GM19455 (cell line): ENCODE results near the gene POLR3G.

Experiments
- ATAC-seq: cut with Tn5 transposase; IDR thresholded peaks from one replicate; pipeline ENCODE4 v1.9.1; 2021; ENCODE audit not compliant: unreplicated experiment

POLR3G gene

DNA sequence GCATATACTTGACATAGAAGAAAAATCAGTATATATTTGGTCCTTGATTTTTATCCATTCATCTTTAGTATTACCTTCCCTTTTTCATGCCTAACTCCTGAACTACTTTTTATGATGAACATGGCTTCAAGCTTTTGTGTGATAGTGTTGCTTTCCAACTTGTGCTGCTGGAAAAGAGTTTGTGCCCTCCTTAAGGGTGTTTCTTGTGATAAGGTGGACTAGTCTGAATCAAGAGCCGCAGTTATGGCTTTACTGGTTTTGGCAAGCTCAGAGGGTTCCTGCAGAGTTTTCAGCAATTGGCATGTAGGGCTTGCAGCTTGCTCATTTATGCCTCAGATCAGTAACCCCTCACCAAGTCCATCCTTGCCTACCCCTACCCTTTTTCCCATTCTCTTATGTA lies 20.5 kb downstream of the POLR3G start:
- no peak for ATAC-seq

DNA sequence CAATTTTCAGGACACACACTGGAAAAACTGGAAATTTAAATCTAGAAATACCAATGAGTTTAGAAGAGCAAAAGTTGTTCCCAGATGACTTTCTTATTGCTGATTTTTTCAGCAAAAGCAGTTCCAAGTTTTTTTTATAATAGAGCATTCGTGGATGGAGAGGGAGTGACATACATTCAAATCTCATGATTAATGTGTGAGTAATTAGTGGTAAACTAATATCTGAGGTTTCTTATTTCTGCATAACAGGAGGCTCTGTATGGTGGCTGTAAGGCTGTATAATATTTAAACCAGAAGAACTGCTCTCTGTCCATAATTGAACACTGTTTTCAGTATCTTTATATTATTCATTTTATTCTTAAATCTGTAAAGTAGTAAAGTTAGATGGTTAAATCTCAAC lies 28.9 kb downstream of the POLR3G start:
- ATAC-seq: no peak

DNA sequence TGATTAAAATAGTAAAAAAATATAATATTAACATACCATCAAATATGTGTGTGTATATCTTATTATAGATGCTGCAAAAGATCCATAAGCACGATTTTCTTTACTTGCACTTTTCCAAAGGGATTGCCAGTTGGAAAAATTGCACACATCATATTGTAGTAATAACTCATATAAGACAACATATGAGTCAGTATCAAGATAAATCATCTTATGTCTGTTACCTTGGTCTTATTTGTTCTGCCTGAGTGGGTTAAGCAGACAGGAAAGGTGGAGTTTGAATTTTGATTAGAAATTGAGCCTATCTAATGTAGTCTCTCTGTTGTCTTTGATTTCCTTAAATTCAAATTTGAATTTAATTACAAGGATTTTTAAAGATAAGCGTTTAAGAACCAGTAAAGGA lies 30.1 kb downstream of the POLR3G start:
- ATAC-seq: no peak

DNA sequence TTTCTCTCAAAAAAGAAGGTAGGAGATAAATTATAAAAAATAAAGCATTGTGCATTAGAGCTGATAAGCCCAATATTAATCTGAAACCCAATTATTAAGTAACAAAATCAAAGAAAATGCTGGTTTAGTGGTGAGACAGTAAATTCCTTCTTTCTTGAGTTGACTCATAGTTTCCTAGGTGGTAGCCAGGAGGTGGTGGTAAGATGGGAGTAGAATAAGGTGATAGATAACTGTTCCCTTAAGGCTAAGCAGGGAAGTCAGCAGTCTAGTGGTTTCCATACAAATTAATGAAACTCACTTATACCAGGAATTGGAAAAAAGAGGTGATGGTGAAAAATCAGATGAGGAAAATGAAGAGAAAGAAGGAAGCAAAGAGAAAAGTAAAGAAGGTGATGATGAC lies 31.6 kb downstream of the POLR3G start:
- ATAC-seq: no peak

DNA sequence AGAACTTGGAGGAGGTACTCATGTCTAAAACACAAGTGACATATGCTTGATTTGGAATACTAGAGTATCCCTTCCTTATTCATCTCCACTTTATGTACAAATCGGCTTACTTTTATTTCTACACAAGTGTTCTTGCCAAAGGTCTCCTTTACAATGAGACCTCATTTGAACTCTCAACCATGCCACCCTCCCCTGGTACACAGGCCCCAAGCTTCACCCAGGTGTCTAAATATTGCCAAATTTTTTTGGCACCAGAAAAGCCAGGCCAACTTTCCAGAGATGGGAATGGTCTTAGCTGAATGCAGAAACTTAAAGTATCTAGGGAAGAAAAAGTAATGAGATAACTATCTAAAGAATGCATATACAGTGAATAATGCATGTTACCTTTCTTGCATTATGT lies 35.8 kb downstream of the POLR3G start:
- no peak for ATAC-seq

DNA sequence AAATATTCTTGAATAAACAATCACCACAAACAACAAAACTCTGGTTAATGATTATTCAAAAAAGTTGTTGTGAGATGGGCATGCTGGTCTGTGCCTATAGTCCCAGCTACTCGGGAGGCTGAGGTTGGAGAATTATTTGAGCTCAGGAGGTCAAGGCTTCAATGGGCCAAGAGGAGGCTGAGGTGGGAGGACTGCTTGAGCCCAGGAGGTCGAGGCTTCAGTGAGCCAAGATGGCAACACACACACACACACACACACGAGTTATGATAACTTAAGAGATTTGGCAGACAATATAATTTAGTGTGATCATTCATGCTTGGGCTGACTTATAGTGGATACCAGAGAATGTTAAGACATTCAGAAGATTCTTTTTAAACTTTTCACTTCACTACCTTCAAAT lies 39.9 kb downstream of the POLR3G start:
- ATAC-seq: no peak

DNA sequence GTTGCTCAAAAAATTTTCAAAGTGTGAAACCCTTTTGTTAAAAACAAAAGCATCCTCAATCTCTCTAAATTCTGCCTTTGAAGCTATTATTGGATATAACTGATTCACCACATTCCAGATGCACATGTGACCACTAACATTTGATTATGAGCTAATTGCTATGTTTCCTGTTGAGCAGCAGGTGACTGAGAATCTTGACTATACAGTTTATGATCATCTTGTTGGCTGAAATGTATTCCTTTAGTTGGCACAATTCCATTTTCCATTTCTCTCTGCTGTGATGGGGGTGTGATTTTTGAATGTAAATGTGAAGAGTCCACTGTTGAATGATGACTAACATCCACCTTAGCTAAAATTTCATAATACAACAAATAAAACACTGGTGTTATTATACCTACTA lies 44.0 kb downstream of the POLR3G start:
- ATAC-seq: no peak

DNA sequence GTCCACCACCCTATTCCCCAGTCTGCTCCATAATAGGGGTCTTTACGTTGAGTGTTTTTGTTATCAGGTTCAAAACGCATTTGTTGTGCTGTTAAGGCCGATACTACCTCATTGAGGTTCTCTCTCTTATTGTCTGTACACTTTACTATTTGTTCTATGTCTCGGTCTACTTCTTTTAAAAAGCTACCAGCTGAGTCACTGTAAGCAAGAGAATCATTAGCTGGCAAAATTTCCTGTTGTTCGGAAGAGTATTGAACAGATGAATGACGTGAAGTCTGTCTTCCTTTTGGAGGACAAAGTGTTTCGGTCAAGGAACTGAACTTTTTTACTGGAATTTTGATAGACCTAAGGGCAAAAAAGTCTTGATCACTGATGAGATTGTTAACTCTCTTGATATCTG lies 44.4 kb downstream of the POLR3G start:
- ATAC-seq: no peak

DNA sequence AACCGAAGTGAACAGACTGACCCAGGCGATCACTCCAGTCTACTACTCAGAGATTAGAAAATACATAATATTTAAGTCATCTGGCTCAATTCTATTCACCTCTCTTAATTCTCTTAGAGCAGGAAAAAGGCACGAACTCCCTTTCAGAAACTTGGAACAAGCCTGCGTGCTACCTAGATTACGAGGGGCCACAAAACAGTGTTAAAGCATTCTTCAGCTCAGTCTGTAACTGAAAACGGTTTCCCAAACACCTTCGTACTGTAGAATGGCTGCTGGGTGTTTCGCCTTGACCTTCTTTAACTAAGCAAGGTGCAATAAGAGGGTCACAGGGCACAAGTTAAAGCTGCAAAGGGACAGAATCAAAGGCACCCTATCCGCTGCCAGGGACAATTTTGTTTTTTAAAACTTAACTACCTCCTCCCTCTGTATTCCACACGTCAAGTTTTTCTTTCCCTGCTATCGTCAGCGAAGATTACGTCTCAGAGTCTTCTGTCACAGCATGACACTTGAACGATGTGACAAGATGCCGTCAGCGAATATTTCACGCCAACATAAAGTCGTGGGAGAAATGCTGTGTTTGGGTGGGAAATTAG lies 54.0 kb downstream of the POLR3G start:
- ATAC-seq: peak; percentile 0

DNA sequence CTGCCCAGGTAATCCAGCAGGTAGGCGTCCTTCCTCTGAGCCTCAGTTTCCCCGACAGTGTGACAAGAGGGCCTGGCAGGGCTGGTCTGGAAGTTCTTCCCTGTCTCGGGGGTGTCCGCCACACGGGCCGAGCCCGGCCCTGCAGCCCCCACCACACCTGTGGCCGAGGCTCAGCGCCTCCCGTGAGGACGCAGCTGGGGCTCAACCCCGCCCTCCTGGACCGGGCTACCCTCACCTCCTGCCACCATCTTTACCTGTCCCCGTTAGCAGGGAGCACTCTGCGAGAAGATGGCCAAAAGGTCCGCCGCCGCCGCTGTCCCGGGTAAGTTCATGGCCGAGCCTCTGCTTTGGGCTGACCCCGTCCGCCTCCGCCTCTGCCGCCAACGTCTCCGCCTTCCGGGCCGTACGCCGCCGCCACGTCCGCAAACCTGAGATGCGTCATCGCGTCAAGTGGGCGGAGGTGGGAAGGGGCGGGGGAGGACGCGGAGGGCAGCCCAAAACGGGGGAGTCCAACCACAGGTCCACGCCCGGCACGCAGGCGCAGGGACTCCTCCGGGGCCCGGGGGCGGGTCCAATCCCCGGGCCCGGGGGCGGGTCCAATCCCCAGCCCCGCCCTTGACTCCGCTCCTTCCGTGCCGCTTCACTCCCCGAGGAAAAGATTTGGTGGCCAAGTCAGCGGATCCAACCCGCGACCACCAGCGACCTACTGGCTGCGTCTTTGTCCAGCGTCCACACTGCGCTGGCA lies 54.7 kb downstream of the POLR3G start, which contains the start of gene LYSMD3:
Gene LYSMD3, minus strand, starts transcription at position 391 of the 745 bp plus-strand sequence. CDS start 4,295 bp downstream, outside the sequence.
- peak; percentile 91 for ATAC-seq

DNA sequence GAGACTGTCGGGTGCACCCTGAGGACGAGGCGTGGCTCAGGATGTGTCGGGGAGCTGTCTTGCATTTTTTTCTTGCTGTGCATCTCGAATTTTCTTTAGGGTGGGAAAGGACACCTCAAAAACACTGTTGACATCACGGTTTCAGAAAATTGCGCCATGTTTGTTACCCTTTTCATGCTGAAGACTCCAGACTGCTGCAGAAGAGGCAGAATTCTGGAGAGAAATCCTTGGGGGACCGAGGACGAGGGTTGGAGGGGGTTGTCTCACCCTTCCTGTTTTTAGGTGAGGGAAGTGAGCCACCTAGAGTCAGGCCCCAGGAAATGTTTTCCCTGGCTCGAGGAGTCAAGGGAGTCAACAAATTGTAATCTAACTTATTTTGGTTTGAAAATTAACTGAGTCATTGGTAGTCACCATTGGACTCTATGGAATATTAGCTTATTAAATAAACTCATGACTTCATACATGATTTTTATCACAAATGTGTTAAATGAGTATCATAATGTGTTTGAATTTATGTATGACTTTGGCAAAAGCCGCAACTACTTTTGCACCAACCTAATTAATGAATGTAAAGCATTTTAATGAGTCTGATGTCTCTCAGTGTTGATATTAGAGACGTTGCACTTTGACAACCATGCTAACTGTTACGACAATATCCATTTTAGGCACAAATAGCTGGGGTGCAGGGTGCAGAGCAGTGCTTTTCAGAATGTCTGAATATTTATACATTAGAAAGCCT lies 55.4 kb downstream of the POLR3G start:
- peak; percentile 51 for ATAC-seq

DNA sequence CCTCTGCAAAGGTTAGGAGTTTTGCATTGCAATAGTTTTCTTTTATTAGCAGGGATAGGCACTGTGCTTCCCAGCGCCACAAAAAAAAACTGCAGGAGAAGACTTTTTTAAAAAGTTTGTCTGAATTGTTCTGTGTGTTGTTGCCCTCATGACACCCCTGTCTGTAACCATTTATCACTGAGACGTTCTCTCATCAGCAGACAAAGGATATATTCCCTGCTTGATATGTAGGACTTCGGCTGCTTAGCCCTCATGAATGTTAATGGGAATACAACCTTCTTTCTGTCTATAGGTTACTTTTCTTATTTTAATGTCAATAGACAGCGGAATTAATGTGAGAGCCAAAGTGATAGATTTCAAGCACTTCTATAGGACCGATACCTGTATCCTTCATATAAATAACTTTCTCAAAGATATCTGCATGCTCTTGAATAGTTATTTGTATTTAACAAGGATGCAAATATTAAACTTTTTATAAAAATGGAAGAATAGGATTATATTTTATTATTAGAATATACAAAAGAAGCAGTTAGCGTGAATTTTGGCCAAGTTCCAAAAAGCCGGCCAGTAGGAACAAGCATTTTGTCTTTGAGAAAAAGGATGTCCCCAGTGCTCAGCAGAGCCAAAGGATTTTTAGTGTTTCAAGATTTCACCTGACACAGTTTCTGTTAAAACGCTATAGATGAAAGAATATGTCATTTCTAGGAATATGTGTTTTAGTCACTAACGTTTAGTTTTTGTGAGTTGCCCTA lies 56.2 kb downstream of the POLR3G start:
- no peak for ATAC-seq

DNA sequence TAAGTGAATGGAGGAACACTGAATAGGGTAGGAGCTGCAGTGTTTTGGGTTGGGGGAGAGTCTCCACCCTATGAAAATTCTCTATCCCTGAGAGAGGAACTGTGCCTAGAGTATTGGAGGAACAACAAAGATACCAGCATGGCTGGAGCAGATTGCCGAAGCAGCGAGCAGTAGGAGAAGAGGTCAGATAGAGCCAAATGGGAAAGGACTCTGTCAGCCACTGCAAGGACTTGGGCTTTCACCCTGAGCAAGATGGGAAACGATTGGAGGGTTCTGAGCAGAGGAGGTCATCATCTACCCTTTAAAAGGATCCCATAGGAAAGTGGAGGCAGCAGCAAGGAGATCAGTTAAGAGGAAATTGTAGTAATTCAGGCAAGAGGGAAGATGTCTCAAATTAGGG lies 59.1 kb downstream of the POLR3G start:
- ATAC-seq: no peak

DNA sequence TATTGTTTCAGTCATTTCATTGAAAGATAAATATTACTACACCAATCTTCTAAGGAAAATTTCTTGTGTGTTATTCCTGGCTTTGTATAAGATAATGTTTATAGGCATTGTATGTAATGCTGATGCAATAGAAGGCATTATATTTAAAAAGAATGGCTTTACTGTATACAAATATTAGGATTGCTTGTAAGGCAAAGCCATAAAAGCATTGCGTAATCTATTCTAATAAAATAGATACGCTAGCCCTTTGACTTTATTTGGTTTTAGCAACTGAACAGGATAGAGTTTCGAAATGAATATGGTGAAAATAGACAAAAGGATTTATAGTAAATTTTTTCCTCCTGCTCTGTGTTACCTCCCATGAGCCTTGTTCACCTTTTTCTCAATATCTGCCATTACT lies 60.3 kb downstream of the POLR3G start:
- ATAC-seq: no peak

DNA sequence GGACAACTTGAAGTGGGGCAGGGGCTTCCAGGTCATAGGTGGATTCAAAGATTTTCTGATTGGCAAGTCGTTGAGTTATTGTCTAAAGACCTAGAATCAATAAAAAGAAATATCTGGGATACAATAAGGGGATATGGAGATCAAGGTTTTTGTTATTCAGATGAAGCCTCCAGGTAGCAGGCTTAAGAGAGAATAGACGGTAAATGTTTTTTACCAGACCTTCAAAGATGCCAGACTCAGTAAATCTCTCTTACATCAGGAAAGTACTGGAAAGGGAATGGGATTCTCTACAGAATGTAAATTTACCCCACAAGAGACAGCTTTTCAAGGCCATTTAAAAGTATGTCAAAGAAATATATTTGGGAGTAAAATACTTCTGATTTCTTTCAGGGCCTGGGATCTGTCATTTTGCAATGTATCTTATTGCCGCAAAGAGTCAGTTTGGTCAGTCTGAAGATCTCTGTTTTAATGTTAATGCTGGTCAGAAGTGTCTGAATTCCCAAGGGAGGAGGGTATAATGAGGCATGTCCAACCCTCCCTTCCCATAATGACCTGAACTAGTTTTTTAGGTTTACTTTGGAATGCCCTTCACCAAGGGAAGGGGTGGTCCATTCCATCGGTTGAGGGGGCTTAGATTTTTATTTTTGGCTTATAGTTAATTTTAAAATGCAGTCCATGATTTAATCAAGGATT lies 68.3 kb downstream of the POLR3G start:
- no peak for ATAC-seq

DNA sequence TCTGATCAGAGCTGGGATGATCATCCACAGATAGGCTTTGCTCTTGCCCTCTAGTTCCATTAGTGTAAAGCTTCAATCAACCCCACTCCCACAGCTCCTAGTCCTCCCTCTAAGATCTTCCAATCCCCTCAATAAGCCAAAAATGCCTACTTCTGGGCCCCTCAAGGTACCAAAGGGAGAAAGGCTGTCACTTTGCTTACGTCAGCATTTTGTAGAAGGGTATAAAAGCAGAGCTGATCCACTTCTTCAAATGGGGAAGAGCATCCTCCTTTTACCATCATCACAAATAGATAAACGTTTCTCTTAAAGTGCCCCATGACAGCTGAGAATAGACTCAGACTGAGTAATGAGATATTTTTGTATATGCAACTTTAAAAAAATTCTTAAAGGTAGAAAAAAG lies 70.8 kb downstream of the POLR3G start:
- no peak for ATAC-seq

DNA sequence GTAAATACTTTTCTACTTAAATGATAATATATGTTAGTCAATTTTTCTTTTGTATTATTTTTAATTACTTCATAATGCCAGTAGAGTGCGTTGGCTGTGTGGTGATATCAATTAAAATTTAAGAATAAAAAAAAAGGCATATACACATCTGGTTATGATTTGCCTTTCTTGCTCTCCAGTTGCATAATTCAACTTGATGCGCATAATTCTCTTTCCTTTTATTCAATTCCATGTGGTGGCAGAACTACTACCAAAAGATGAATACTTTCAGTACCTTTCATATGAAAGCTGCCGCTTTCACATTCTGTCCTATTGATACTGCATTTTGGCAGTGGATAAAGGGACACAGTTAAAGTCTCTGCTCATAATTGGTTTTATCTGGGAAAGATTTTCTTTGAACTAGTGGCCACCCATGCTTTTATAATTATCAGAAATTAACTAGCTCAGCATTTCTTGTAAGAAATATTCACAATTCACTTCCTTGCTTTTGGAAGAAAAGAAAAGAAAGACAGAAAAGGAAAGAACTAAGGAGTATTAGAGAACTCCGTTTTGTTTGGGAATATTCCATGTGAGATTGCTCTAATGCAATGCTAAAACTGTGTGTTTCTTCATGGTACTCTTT lies 71.7 kb downstream of the POLR3G start:
- no peak for ATAC-seq

DNA sequence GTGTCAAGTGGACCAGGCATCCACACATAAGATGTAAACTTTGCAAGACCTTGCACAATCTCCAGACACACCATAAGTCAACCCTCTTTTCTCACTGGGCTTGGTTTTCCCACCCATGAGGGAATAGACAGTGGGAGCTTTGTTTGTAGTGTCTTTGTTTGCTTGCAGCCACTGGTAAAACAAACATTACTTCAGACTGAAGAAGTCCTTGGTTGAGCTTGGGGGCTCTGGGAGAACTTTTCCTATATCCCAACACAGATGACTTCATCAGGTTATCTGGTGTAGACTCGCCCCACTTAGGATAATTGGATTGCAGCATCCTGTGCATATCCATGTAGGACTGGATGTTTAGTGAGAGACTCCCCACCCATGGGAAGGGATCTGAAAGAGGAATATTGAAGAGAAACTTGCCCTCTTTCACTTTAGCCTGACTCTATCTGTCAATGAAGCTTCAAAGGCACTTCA lies 72.4 kb downstream of the POLR3G start:
- no peak for ATAC-seq

DNA sequence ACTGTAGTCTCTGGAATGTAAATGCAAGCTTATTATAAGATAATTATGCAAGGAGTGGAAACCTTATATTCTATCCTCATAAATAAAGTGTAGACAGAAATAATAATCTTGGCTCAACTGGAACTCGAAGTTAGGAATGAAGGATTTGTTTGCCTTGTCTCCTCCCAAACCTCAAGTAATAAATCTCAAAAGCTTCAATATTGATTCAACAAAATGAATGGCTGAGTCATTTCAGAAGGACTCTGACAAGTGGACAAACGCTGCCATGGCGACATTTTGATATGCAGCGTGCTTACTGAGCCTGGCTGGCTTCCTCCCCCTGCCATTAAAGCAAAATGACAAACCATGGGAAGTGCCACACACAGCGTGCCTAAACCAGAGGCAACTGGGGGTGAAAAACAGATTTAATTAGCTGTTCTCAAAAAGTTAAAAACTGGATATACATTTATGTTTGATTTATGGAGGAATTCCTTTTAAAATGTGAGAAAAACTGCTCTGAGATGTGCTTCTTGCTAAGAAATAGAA lies 73.5 kb downstream of the POLR3G start:
- no peak for ATAC-seq

DNA sequence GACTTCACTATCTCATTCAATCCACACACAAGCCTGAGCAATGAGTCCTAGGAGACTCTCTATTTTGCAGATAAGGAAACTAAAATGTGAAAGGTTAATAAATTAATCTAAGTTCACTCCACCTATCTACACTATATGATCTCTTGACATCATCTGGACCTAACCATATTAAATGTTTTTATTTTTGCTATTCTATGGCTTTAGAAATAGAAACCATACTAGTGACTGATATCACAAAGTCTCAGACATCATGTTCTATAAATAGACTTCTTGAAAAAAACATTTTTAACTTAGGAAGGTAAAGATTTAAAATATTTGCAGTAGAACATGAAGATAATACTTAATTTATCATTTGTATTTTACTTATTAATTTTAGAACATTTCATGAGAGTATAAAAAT lies 74.6 kb downstream of the POLR3G start:
- no peak for ATAC-seq
